GM12892 (cell line): ENCODE measurements around the gene C1QA. TPM values are rescaled to one million over a fixed set of nuclear protein-coding genes. Genes with fewer than 3 reads are reported as not detected.

Source experiments
- DNase-seq: peaks from one replicate; pipeline ENCODE4 v3.0.0; 2011; ENCODE audit not compliant: insufficient read length
- FAIRE-seq: peaks from 2 replicates; lab custom pipeline; 2011; peaks lifted over from hg19 to GRCh38; lab: Jason Lieb, UNC
- POLR2A ChIP-seq: IDR thresholded peaks from 2 replicates; pipeline ENCODE4 v1.6.1; 2011; ENCODE audit warnings: low read depth, low read length, control low read depth
- POLR2AphosphoS5 ChIP-seq: IDR thresholded peaks from 2 replicates; pipeline ENCODE4 v1.6.1; 2011; ENCODE audit warnings: low read depth, low read length, control low read depth
- TAF1 ChIP-seq: IDR thresholded peaks from 2 replicates; pipeline ENCODE4 v1.6.1; 2011; ENCODE audit warnings: low read depth, mild to moderate bottlenecking, control low read depth, low read length, borderline replicate concordance
- polyA plus RNA-seq: library from polyadenylated mRNA; unstranded; fragments of >200 nt; gene quantifications from one replicate; pipeline ENCODE4 v1.2.1, GENCODE V29; 2012; ENCODE audit warnings: missing spikeins, inconsistent platforms; ENCODE audit not compliant: missing spikeins

C1QA gene, protein sequence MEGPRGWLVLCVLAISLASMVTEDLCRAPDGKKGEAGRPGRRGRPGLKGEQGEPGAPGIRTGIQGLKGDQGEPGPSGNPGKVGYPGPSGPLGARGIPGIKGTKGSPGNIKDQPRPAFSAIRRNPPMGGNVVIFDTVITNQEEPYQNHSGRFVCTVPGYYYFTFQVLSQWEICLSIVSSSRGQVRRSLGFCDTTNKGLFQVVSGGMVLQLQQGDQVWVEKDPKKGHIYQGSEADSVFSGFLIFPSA
- not detected for polyA plus RNA-seq

DNA sequence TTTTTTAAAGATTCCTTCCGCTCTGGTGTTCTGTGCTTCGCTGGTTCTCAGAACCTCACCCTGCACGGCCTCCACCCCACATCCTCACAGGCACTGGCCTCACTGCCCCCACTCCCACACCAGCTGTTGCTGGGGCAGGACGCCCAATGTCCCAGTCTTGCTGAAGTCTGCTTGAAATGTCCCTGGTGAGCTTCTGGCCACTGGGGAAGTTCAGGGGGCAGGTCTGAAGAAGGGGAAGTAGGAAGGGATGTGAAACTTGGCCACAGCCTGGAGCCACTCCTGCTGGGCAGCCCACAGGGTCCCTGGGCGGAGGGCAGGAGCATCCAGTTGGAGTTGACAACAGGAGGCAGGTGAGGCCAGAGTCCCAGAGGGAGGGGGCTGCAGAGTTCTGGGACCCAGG, at the start of gene C1QA:
TSS of gene C1QA (plus strand) at position 276 of the 400 bp plus-strand sequence. CDS start 989 bp downstream, outside the sequence.
- FAIRE-seq (no peak), DNase-seq (no peak)
- TF ChIP-seq TAF1 (no peak), POLR2AphosphoS5 (no peak), POLR2A (no peak)

DNA sequence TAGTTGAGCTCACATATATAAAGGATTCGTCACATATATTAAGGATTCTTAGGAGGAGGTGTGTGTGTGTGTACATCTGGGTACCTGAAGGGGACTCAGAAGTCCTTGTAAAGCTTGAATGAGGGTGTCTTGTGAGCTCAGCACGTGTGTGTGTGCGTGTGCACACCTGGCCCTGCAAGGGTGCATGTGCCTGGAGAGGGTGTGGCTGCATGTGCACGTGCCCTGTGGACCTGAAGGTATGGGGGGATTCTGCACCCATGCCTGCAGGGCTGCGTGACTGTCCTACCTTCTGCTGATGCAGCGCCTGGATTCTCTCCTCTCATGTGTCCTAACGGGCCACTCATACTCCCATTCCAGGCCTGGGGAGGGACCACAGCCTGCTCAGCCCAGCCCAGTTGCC, 49.2 kb upstream of the C1QA start:
- DNase-seq (no peak), FAIRE-seq (no peak)
- TF ChIP-seq POLR2A: no peak
- no peak for TF ChIP-seq POLR2AphosphoS5
- TF ChIP-seq TAF1: no peak

DNA sequence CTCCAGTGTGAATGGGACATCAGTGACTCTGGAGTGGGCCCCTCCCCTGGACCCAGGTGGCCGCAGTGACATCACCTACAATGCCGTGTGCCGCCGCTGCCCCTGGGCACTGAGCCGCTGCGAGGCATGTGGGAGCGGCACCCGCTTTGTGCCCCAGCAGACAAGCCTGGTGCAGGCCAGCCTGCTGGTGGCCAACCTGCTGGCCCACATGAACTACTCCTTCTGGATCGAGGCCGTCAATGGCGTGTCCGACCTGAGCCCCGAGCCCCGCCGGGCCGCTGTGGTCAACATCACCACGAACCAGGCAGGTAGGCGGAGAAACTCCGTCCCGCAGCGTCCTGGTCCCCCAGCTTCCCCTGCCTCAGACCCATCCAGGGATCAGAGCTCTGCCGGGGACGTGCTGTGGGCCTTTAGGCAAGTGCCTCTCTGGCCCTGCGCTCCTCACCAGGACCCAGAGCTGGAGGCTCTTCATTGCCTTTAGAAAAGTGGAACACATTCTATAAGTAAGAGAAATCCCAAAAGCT, 47.5 kb upstream of the C1QA start:
- TF ChIP-seq POLR2A (no peak), POLR2AphosphoS5 (no peak), TAF1 (no peak)
- FAIRE-seq (no peak), DNase-seq (no peak)

DNA sequence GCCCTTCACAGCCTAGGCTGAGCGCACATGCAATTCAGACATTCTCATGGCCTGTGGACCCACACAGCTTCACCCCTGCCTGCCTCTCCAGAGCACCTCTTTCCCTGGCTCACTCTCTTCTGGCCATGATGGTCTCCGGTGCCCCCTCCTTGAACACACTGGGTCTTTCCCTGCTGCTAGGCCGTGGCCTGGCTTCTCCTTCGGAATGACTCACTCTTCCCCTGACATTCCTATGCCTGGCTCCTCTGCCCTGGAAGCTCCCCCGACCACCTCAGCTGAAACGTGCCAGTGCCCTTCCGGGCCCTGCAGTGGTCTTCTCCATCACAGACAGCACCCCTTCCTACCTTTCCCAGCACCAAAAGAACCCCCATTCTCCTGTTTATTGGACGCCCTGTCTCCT, 44.9 kb upstream of the C1QA start:
- TF ChIP-seq POLR2AphosphoS5 (no peak), POLR2A (no peak), TAF1 (no peak)
- FAIRE-seq: no peak

DNA sequence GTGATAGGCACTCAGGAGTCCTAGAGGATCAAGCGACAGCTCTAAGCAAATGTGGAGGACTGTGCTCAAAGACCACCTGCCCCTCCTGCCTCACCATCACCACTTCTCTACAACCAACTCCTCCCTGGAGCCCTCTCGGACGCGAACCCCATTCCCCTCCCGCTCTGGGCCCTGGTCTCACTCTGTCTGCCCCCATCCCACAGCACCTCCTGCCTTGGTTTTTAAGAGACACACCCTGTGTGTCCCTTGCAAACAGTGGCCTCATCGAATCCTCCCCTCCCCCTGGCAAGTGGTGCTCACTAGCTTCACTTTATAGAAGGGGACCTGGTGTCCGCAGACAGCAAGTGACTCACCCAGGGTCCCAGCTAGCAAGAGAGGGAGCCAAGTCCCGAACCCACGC, 44.4 kb upstream of the C1QA start:
- FAIRE-seq (no peak), DNase-seq (no peak)
- no peak for TF ChIP-seq TAF1
- TF ChIP-seq POLR2A: no peak
- TF ChIP-seq POLR2AphosphoS5: no peak

More for the DNA sequence above, 44.9 kb upstream of the C1QA start:
- no peak for DNase-seq

DNA sequence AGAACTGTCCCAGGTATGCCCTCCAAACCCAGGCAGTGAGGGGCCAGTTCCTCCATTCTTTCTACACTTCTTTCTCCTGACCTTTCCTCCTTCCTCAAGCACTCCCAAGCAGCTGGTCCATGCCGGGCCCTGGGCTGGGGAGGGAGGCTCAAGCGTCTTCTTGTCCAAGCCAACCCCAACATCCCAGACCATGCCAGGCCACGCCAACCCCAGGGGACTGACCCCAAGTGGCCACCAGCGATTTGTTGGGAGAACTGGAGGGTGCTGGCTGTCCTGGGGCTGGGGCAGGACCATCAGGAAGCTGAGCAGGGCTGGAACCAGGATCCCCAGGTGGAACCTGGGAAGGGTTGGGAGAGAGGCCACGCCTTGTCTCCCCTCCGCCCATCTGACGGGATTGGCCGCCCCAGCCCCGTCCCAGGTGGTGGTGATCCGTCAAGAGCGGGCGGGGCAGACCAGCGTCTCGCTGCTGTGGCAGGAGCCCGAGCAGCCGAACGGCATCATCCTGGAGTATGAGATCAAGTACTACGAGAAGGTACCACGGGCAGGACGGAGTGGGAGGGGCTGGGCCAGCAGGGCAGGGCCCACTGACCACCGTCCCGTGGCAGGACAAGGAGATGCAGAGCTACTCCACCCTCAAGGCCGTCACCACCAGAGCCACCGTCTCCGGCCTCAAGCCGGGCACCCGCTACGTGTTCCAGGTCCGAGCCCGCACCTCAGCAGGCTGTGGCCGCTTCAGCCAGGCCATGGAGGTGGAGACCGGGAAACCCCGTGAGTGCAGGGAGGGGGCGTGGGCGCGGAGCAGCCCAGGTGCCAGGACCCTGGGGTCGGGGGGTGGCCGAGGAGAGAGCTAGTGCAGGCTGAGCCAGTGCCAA, 43.3 kb upstream of the C1QA start:
- FAIRE-seq: no peak
- DNase-seq: no peak
- TF ChIP-seq POLR2A (no peak), POLR2AphosphoS5 (no peak), TAF1 (no peak)

DNA sequence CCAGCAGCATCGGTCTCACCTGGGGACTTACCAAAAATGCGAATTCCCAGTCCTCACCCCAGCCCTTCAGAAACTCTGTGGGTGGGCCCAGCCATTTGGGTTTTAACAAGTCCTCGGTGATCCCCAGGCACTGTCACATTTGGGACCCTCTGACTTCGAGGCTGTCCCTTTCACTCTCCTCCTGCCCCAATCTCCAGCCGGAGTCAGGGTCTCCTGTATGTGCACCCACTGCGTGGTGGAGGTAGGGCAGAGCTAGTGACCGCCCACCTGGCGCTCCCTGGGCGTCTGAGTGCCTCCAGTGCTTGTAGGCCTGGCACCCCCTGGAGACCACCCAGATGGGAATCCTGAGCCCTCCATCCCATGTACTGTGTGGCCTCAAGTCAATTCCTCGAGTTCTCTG, 42.0 kb upstream of the C1QA start:
- no peak for FAIRE-seq
- DNase-seq: no peak
- TF ChIP-seq POLR2AphosphoS5 (no peak), TAF1 (no peak), POLR2A (no peak)

DNA sequence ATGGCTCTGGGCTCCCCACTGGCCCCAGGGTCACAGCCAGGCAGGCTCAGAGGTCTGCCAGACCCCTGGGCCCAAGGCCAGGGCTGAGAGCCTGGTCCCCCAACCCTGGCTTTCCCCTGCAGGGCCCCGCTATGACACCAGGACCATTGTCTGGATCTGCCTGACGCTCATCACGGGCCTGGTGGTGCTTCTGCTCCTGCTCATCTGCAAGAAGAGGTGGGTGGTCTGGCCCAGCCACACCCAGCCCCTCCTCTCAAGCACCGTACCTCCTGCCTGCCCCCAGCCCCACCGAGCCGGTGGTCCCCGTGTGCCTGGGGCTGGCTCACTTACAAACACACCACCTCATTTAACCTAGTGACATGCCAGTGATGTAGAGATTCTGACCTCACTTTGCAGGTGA, 41.3 kb upstream of the C1QA start:
- DNase-seq: no peak
- FAIRE-seq: no peak
- TF ChIP-seq POLR2A: no peak
- no peak for TF ChIP-seq TAF1
- TF ChIP-seq POLR2AphosphoS5: no peak

DNA sequence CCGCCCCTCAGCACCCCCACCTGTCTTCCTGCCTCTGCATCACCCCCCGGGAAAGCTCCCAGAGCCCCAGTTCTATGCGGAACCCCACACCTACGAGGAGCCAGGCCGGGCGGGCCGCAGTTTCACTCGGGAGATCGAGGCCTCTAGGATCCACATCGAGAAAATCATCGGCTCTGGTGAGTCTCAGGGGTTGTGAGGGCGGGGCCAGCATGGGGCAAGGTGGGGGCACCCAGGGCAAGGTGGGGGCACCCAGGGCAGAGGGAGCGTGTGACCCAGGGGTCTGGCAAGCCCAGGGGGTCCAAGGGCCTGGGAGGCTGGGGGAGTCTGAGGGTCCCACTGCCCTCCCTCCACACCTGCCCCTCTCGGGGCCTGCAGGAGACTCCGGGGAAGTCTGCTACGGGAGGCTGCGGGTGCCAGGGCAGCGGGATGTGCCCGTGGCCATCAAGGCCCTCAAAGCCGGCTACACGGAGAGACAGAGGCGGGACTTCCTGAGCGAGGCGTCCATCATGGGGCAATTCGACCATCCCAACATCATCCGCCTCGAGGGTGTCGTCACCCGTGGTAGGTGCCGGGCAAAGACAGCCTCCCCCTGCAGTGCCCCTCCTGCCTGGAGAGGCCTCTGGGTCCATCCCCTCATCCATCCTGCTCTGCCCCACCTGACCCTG, 39.0 kb upstream of the C1QA start:
- FAIRE-seq (no peak), DNase-seq (no peak)
- TF ChIP-seq TAF1 (no peak), POLR2A (no peak), POLR2AphosphoS5 (no peak)

DNA sequence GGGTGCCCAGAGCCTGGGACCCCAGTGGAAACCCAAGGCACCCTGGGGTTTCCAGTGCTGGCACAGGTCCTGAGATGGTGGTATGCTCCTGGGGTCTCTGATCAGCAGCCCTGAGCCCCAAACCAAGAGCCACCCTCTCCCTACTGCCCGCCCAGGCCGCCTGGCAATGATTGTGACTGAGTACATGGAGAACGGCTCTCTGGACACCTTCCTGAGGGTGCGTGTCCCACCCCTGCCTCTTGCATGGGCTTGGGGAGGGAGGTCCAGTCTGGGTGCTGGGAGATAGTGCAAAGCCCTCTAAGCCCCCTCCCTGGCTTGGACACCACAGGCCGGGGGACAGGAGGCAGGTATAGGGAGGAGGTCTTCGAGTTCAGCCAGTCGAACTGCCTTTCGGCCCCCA, 38.4 kb upstream of the C1QA start:
- TF ChIP-seq POLR2AphosphoS5: no peak
- no peak for TF ChIP-seq POLR2A
- no peak for TF ChIP-seq TAF1
- no peak for FAIRE-seq
- no peak for DNase-seq

DNA sequence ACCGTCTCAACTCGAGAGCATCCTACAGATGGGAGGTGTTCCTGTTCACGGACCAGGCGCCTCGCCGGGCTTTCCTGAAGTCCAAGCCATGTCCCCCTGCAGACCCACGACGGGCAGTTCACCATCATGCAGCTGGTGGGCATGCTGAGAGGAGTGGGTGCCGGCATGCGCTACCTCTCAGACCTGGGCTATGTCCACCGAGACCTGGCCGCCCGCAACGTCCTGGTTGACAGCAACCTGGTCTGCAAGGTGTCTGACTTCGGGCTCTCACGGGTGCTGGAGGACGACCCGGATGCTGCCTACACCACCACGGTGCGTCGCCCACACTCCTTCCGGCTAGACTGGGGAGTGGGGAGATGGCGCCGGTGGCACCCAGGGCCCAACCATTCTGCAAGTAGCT, 37.7 kb upstream of the C1QA start:
- FAIRE-seq: no peak
- no peak for TF ChIP-seq TAF1
- TF ChIP-seq POLR2AphosphoS5: no peak
- TF ChIP-seq POLR2A: no peak
- DNase-seq: no peak

DNA sequence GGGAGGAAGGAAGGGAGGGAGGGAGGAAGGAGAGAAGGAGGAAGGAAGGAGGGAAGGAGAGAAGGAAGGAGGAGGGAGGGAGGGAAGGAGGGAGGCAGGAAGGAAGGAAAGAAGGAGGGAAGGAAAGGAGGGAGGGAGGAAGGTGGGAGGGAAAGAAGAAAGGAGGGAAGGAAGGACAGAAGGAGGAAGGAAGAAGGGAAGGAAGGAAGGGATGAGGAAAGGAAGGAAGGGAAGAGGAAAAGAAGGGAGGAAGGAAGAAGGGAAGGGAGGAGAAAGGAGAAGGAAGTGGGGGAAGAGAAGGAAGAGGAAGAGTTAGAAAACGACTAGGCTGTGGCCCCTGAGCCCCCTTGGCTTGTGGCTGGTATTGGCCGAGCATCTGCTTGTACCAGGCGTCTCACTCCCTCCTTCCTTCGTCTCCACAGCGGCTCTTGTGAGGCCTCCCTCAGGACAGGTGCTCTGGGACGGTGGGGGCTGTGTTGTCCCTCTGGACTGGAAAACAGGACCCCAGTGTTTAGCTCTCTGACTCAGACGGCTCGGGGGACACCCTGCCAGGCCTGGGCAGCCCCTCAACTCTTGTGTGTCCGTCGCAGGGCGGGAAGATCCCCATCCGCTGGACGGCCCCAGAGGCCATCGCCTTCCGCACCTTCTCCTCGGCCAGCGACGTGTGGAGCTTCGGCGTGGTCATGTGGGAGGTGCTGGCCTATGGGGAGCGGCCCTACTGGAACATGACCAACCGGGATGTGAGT, 36.2 kb upstream of the C1QA start:
- DNase-seq (no peak), FAIRE-seq (no peak)
- TF ChIP-seq TAF1: no peak
- no peak for TF ChIP-seq POLR2AphosphoS5
- TF ChIP-seq POLR2A: no peak
